ENCODE results near the gene PSMD14.

PSMD14 gene

GRCh38 chr2:161424891-161425727, 116.9 kb downstream of the PSMD14 start:
- DNase-seq: peak in 1 of 2 experiments; percentile 19
- TF ChIP-seq GATA1 (IDR thresholded peaks at IDR 0.05; ENCODE audit: low read depth, low read length): no peak
- no peak for TF ChIP-seq POLR2A (IDR thresholded peaks at IDR 0.05; ENCODE audit: low read length)

GRCh38 chr2:161425728-161426454, 117.7 kb downstream of the PSMD14 start:
- TF ChIP-seq POLR2A (IDR thresholded peaks at IDR 0.05; ENCODE audit: low read length) (no peak), GATA1 (IDR thresholded peaks at IDR 0.05; ENCODE audit: low read depth, low read length) (no peak)
- DNase-seq: peak in 1 of 2 experiments; percentile 14

- peak in 1 of 2 experiments; percentile 35 for DNase-seq
- TF ChIP-seq POLR2A (IDR thresholded peaks at IDR 0.05; ENCODE audit: low read length): no peak
- TF ChIP-seq GATA1 (IDR thresholded peaks at IDR 0.05; ENCODE audit: low read depth, low read length): no peak
These were observed 118.3 kb downstream of the PSMD14 start for GRCh38 chr2:161426455-161426921.

DNA sequence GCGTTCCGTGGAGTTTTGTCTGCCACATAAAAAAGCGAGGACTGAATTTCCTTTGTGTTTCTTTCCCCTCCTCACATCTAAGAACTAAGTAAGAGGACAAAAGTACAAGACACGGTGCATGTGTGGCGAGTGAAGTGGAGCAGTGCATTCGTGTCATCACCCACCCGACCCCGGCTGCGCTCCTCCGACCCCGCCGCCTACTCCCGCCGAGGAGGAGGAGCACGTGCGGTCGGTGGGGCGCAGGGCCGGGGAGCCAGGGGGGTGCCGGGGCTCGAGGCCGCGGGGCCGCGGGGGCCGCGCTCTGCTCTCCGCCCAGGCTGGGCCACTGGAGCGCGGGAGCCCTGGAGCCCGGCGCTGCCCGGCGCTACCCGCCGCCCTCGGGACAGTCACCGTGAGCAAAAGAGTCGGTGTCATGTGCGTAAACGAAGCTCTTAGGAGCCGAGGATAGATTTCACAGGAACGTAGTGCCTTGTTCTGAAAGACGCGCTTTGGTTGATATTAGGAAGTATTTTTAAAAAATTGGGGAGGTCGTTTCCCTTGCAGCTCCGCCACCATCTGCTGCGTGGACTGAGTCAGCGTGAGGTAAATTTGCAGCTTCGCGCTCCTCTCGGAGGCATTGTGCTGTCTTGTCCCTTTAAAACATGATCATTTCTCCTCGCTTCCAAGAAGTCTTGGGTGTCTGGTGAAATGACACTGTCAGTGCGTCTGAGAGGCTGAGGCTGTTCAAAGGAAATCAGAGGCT, 118.9 kb downstream of the PSMD14 start:
- no peak for TF ChIP-seq POLR2A (IDR thresholded peaks at IDR 0.05; ENCODE audit: low read length)
- no peak for TF ChIP-seq GATA1 (IDR thresholded peaks at IDR 0.05; ENCODE audit: low read depth, low read length)
- DNase-seq: peak in 1 of 2 experiments; percentile 27

- no peak for DNase-seq
- TF ChIP-seq GATA1 (IDR thresholded peaks at IDR 0.05; ENCODE audit: low read depth, low read length) (no peak), POLR2A (IDR thresholded peaks at IDR 0.05; ENCODE audit: low read length) (no peak)
These were observed 119.7 kb downstream of the PSMD14 start for GRCh38 chr2:161427664-161428587.

GRCh38 chr2:161430386-161430785, 122.2 kb downstream of the PSMD14 start:
- TF ChIP-seq GATA1 (IDR thresholded peaks at IDR 0.05; ENCODE audit: low read depth, low read length): no peak
- no peak for TF ChIP-seq POLR2A (IDR thresholded peaks at IDR 0.05; ENCODE audit: low read length)

GRCh38 chr2:161432107-161432506, 123.9 kb downstream of the PSMD14 start:
- no peak for TF ChIP-seq GATA1 (IDR thresholded peaks at IDR 0.05; ENCODE audit: low read depth, low read length)
- TF ChIP-seq POLR2A (IDR thresholded peaks at IDR 0.05; ENCODE audit: low read length): no peak
- no peak for DNase-seq

More at GRCh38 chr2:161430386-161430785, 122.2 kb downstream of the PSMD14 start:
- DNase-seq: no peak

DNA sequence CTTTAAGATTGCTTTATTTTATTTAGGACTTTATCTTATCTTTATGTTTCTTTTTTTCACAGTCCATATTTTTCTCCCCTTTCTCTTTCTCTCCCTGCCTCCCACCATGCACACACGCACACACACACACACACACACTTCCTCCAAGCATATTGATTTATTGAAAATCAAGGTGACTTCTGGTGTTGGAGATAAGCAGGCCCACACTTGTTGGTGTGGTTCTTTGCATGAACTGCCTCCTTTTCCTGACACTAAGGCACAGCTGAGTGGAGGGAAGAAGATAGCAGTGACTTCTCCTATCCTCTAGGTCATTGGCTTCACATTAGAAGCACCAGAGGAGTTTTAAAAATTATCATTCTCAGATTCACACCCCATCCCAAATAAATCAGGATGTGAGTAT, 125.9 kb downstream of the PSMD14 start:
- no peak for DNase-seq
- no peak for TF ChIP-seq POLR2A (IDR thresholded peaks at IDR 0.05; ENCODE audit: low read length)
- TF ChIP-seq GATA1 (IDR thresholded peaks at IDR 0.05; ENCODE audit: low read depth, low read length): no peak

- no peak for TF ChIP-seq POLR2A (IDR thresholded peaks at IDR 0.05; ENCODE audit: low read length)
- TF ChIP-seq GATA1 (IDR thresholded peaks at IDR 0.05; ENCODE audit: low read depth, low read length): no peak
- no peak for DNase-seq
These were observed 128.2 kb downstream of the PSMD14 start for GRCh38 chr2:161436411-161436810.

DNA sequence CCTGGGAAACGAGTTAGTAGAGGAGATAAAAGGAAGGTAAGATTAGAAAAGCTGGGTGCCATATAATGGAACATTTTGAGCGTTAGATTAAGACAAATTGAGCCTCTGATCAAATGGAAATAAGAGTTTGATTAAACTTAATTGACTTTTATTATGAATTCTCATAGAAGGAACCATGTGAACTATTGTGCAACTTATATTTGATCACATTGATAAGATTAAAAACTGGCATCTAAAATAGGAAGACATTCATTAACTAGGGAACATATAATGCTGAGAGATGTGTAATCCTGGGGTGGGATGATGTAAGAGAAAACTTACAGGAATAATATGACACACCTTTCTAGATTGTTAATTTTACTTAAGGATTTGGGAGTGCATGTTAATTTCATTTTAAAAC, 130.4 kb downstream of the PSMD14 start:
- TF ChIP-seq GATA1 (IDR thresholded peaks at IDR 0.05; ENCODE audit: low read depth, low read length) (no peak), POLR2A (IDR thresholded peaks at IDR 0.05; ENCODE audit: low read length) (no peak)
- no peak for DNase-seq

GRCh38 chr2:161445097-161445496, 136.9 kb downstream of the PSMD14 start:
- no peak for DNase-seq
- TF ChIP-seq POLR2A (IDR thresholded peaks at IDR 0.05; ENCODE audit: low read length) (no peak), GATA1 (IDR thresholded peaks at IDR 0.05; ENCODE audit: low read depth, low read length) (no peak)

- no peak for DNase-seq
- TF ChIP-seq GATA1 (IDR thresholded peaks at IDR 0.05; ENCODE audit: low read depth, low read length) (no peak), POLR2A (IDR thresholded peaks at IDR 0.05; ENCODE audit: low read length) (no peak)
These were observed 140.2 kb downstream of the PSMD14 start for GRCh38 chr2:161448431-161448830.

All from erythroblast (primary cell).